HCT116 (cell line): Measurements from ENCODE around the gene SRRM1.

Experiments
- CEBPB ChIP-seq: IDR thresholded peaks from 2 replicates; pipeline ENCODE4 v1.6.1; 2012; ENCODE audit warnings: low read depth
- EZH2 ChIP-seq: fragments of 200-600 bp; sonication (generic); IDR thresholded peaks from 2 replicates; pipeline ENCODE4 v1.6.1; 2017; ENCODE audit warnings: antibody characterized with exemption, mixed run types
- EZH2phosphoT487 ChIP-seq: fragments of 200-600 bp; IDR thresholded peaks from 2 replicates; pipeline ENCODE4 v1.6.1; 2018; ENCODE audit warnings: antibody characterized with exemption, borderline replicate concordance
- POLR2A ChIP-seq: IDR thresholded peaks from 2 replicates; pipeline ENCODE4 v1.7.0; 2011; ENCODE audit warnings: borderline replicate concordance; ENCODE audit not compliant: insufficient read depth, insufficient read length; ENCODE audit errors: extremely low read depth
- POLR2AphosphoS5 ChIP-seq: IDR thresholded peaks from 2 replicates; pipeline ENCODE4 v1.6.1; 2011; ENCODE audit warnings: mild to moderate bottlenecking, low read depth, low read length, moderate library complexity
- RAD21 ChIP-seq: IDR thresholded peaks from 2 replicates; pipeline ENCODE4 v1.6.1; 2012; ENCODE audit warnings: low read depth, mild to moderate bottlenecking
- TCF7L2 ChIP-seq: IDR thresholded peaks from 2 replicates; pipeline ENCODE4 v1.7.0; 2011; ENCODE audit warnings: borderline replicate concordance, inconsistent platforms; ENCODE audit not compliant: insufficient read depth, insufficient read length; ENCODE audit errors: extremely low read depth
- ZBTB33 ChIP-seq: IDR thresholded peaks from 2 replicates; pipeline ENCODE4 v1.6.1; 2011; ENCODE audit warnings: mild to moderate bottlenecking, low read length, moderate library complexity; ENCODE audit not compliant: insufficient replicate concordance; ENCODE audit errors: extremely low read depth
- ZFX ChIP-seq: fragments of 450-650 bp; IDR thresholded peaks from 2 replicates; pipeline ENCODE4 v1.6.1; 2017
- ZNF274 ChIP-seq: fragments of 200-500 bp; sonication (Bioruptor generic); IDR thresholded peaks from 2 replicates; pipeline ENCODE4 v1.6.1; 2014; ENCODE audit warnings: mild to moderate bottlenecking, low read depth, low read length, inconsistent platforms
- TF ChIP-seq, protein P1 (sequence below), 3 experiments: fragments of 200-600 bp in 1 of 3; sonication (generic) in 1 of 3; IDR thresholded peaks in 2 of 3; conservative IDR thresholded peaks in 1 of 3; 2 replicates each; pipeline ENCODE4 v1.5.1; 2012 to 2017; ENCODE audit warnings: low read depth in 2 of 3, low read length in 2 of 3, antibody characterized with exemption in 1 of 3, borderline replicate concordance in 1 of 3, control low read depth in 1 of 3, mild to moderate bottlenecking in 1 of 3, mixed read lengths in 1 of 3, mixed run types in 1 of 3, moderate library complexity in 1 of 3; ENCODE audit not compliant: insufficient read depth in 1 of 3
- TF ChIP-seq, protein P2 (sequence below): IDR thresholded peaks from 2 replicates; pipeline ENCODE4 v1.6.1; 2012
- TF ChIP-seq, protein P3 (sequence below): IDR thresholded peaks from 2 replicates; pipeline ENCODE4 v1.6.1; 2012; ENCODE audit warnings: low read depth

DNA sequence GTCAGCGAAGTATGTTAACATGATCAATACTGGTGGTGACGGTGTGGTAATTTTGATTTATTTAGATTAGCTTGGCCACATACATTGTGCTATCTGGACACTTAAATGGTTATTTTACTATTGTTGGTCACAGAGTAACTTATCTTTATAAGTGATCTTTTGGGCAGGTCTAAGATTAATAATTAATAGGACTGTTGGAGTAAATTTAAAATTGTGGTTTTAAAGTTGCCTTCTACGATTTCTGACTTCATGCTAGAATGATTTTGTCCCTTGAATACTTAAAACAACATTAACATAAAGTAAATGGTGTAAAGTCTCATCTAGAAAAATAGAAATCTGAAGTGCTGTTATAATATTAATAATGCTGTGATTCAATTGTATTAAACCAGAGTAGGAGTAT lies 14.7 kb downstream of the SRRM1 start:
- TF ChIP-seq CEBPB (no peak), RAD21 (no peak), TCF7L2 (no peak), POLR2AphosphoS5 (no peak), EZH2phosphoT487 (no peak), EZH2 (no peak), ZFX (no peak), POLR2A (no peak), ZBTB33 (no peak), ZNF274 (no peak)
- TF ChIP-seq, protein P1, sequence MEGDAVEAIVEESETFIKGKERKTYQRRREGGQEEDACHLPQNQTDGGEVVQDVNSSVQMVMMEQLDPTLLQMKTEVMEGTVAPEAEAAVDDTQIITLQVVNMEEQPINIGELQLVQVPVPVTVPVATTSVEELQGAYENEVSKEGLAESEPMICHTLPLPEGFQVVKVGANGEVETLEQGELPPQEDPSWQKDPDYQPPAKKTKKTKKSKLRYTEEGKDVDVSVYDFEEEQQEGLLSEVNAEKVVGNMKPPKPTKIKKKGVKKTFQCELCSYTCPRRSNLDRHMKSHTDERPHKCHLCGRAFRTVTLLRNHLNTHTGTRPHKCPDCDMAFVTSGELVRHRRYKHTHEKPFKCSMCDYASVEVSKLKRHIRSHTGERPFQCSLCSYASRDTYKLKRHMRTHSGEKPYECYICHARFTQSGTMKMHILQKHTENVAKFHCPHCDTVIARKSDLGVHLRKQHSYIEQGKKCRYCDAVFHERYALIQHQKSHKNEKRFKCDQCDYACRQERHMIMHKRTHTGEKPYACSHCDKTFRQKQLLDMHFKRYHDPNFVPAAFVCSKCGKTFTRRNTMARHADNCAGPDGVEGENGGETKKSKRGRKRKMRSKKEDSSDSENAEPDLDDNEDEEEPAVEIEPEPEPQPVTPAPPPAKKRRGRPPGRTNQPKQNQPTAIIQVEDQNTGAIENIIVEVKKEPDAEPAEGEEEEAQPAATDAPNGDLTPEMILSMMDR (IDR thresholded peaks at IDR 0.05 in 2 of 3, conservative IDR thresholded peaks at IDR 0.05 in 1 of 3; ENCODE audit: borderline replicate concordance in 1 of 3, insufficient read depth in 1 of 3, low read depth in 2 of 3, low read length in 2 of 3) = no peak
- TF ChIP-seq, protein P2, sequence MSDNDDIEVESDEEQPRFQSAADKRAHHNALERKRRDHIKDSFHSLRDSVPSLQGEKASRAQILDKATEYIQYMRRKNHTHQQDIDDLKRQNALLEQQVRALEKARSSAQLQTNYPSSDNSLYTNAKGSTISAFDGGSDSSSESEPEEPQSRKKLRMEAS = no peak
- TF ChIP-seq, protein P3, sequence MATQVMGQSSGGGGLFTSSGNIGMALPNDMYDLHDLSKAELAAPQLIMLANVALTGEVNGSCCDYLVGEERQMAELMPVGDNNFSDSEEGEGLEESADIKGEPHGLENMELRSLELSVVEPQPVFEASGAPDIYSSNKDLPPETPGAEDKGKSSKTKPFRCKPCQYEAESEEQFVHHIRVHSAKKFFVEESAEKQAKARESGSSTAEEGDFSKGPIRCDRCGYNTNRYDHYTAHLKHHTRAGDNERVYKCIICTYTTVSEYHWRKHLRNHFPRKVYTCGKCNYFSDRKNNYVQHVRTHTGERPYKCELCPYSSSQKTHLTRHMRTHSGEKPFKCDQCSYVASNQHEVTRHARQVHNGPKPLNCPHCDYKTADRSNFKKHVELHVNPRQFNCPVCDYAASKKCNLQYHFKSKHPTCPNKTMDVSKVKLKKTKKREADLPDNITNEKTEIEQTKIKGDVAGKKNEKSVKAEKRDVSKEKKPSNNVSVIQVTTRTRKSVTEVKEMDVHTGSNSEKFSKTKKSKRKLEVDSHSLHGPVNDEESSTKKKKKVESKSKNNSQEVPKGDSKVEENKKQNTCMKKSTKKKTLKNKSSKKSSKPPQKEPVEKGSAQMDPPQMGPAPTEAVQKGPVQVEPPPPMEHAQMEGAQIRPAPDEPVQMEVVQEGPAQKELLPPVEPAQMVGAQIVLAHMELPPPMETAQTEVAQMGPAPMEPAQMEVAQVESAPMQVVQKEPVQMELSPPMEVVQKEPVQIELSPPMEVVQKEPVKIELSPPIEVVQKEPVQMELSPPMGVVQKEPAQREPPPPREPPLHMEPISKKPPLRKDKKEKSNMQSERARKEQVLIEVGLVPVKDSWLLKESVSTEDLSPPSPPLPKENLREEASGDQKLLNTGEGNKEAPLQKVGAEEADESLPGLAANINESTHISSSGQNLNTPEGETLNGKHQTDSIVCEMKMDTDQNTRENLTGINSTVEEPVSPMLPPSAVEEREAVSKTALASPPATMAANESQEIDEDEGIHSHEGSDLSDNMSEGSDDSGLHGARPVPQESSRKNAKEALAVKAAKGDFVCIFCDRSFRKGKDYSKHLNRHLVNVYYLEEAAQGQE = no peak
